HepG2 (cell line): ENCODE results near the gene CYB5D1. TPM values are rescaled to one million over a fixed set of nuclear protein-coding genes. Genes with fewer than 3 reads are reported as not detected.
"Not testable (repeated sequence)": the region's sequence is repeated elsewhere in the genome, so short reads cannot be mapped to it uniquely, and the experiment has no call there.

Experiments
- ATAC-seq: fragments of 200-7000 bp; cut with Tn5 transposase; 3 replicates; pipeline ENCODE4 v1.9.1; 2020; ENCODE audit warnings: mild to moderate bottlenecking, moderate library complexity
- BruUV-seq: library from RNA; stranded (reverse); fragments of 400-500 nt; replicated peaks from 2 replicates; lab custom pipeline; 2021; lab: Mats Ljungman, UMichigan
- CTCF ChIA-PET: fragments of 300-600 bp; formaldehyde crosslinking; extraction: SDS; loops from one replicate; lab custom pipeline; 2021; ENCODE audit warnings: low total read pairs, inconsistent platforms, low intra/inter-chr PET ratio; lab: Yijun Ruan, JAX
- POLR2A ChIA-PET: fragments of 350-600 bp; sonication (Branson Sonifier 250); formaldehyde crosslinking; loops from one replicate; lab custom pipeline; 2020; ENCODE audit warnings: antibody characterized with exemption, inconsistent platforms; lab: Yijun Ruan, JAX
- DNase-seq: peaks from one replicate; pipeline ENCODE4 v3.0.0-alpha.2; 2015; ENCODE audit warnings: low spot score
- FAIRE-seq: peaks from 3 replicates; lab custom pipeline; 2011; peaks lifted over from hg19 to GRCh38; lab: Jason Lieb, UNC
- H2AFZ ChIP-seq: one replicate; pipeline ENCODE4 v1.6.1; 2011; ENCODE audit warnings: low read length, inconsistent platforms
- H3K27ac ChIP-seq: fragments of 300-600 bp; 3 replicates; pipeline ENCODE4 v1.8.0; 2011; ENCODE audit warnings: mixed run types, mild to moderate bottlenecking, mixed read lengths, low read length, inconsistent platforms; ENCODE audit not compliant: insufficient read depth; ENCODE audit errors: extremely low read length
- H3K27me3 ChIP-seq, 2 experiments: fragments of 200-600 bp in 1 of 2; 2 replicates in 1 of 2; 3 replicates in 1 of 2; pipeline versions ENCODE4 v1.6.0 to v1.8.0; 2011; ENCODE audit warnings: low read length in 2 of 2, mild to moderate bottlenecking in 2 of 2, moderate library complexity in 2 of 2, inconsistent platforms in 1 of 2; ENCODE audit not compliant: insufficient read depth in 2 of 2, control insufficient read depth in 1 of 2
- H3K36me3 ChIP-seq, 2 experiments: fragments of 200-600 bp in 1 of 2; replicated peaks in 1 of 2; 2 replicates in 1 of 2; 3 replicates in 1 of 2; pipeline versions ENCODE4 v1.5.1 to v1.8.0; 2011; ENCODE audit warnings: low read length in 2 of 2, inconsistent platforms in 1 of 2; ENCODE audit not compliant: insufficient read depth in 2 of 2, control insufficient read depth in 1 of 2
- H3K4me1 ChIP-seq: 2 replicates; pipeline ENCODE4 v1.5.1; 2012; ENCODE audit warnings: low read length, inconsistent platforms; ENCODE audit not compliant: insufficient read depth
- H3K4me2 ChIP-seq: 2 replicates; pipeline ENCODE4 v1.6.0; 2011; ENCODE audit warnings: low read depth, low read length, inconsistent platforms
- H3K4me3 ChIP-seq, 3 experiments: fragments of 200-600 bp in 1 of 3; sonication (generic), shearing (Covaris generic) in 1 of 3; replicated peaks in 1 of 3; 2 replicates each; pipeline ENCODE4 v1.5.1; 2011 to 2016; ENCODE audit warnings: low read length in 3 of 3, inconsistent platforms in 2 of 3, low read depth in 2 of 3, mild to moderate bottlenecking in 2 of 3, control low read depth in 1 of 3, mixed read lengths in 1 of 3; ENCODE audit not compliant: insufficient read depth in 1 of 3
- H3K79me2 ChIP-seq: one replicate; pipeline ENCODE4 v1.6.1; 2011; ENCODE audit warnings: low read length, inconsistent platforms; ENCODE audit not compliant: insufficient read depth
- H3K9ac ChIP-seq: 2 replicates; pipeline ENCODE4 v1.6.0; 2011; ENCODE audit warnings: mild to moderate bottlenecking, low read depth, low read length, inconsistent platforms; ENCODE audit not compliant: insufficient read depth
- H3K9me3 ChIP-seq: 2 replicates; pipeline ENCODE4 v1.5.1; 2012; ENCODE audit warnings: mild to moderate bottlenecking, low read length
- H4K20me1 ChIP-seq: 2 replicates; pipeline ENCODE4 v1.6.0; 2011; ENCODE audit warnings: inconsistent platforms, mild to moderate bottlenecking, low read length, moderate library complexity; ENCODE audit not compliant: insufficient read depth
- ZNF275 ChIP-seq: sonication (generic); formaldehyde crosslinking; IDR thresholded peaks from 2 replicates; pipeline ENCODE4 v1.8.0; 2022; ENCODE audit warnings: missing genetic modification reagents, mild to moderate bottlenecking, inconsistent platforms, borderline replicate concordance
- ZNF331 ChIP-seq: sonication (generic); formaldehyde crosslinking; IDR thresholded peaks from 2 replicates; pipeline ENCODE4 v1.4.0; 2020; ENCODE audit warnings: missing genetic modification reagents
- ZNF607 ChIP-seq: sonication (generic); formaldehyde crosslinking; IDR thresholded peaks from 2 replicates; pipeline ENCODE4 v1.5.1; 2020; ENCODE audit warnings: missing genetic modification reagents, mild to moderate bottlenecking, borderline replicate concordance
- WGBS: methylation state at CpG from one replicate; pipeline ENCODE4 v1.1.6; 2017; ENCODE audit warnings: low lambda C conversion rate; 5-methylcytosine and 5-hydroxymethylcytosine counted together
- in situ Hi-C: cut with HindIII; loops from 2 replicates; pipeline ENCODE4 v1.10.0; 2017; ENCODE audit warnings: low pct_unique_long_range_greater_than_20kb; ENCODE audit not compliant: extremely low pct_ligation_motif_present
- intact Hi-C: fragments of 100-400 bp; cut with micrococcal nuclease; formaldehyde crosslinking; loops from one replicate; pipeline ENCODE4 v1.10.0; 2022; ENCODE audit not compliant: unreplicated experiment
- polyA plus RNA-seq, 8 experiments: library from polyadenylated mRNA; depleted of rRNA in 3 of 8; stranded (reverse) in 7 of 8; unstranded in 1 of 8; fragments of >200 nt; fragmentation: Illumina TruSeq in 4 of 8; extraction: Trizol in 4 of 8; gene quantifications; 2 replicates each; pipeline versions ENCODE4 v1.2.1 to v1.2.3, GENCODE V29; 2011 to 2016; ENCODE audit warnings: low read depth in 4 of 8, missing spikeins in 1 of 8, mixed read lengths in 1 of 8; ENCODE audit not compliant: insufficient read depth in 1 of 8
- total RNA-seq, 5 experiments: library from RNA; depleted of rRNA; stranded (reverse); fragments of >200 nt; fragmentation: Illumina TruSeq; extraction: Trizol; gene quantifications; 2 replicates each; pipeline ENCODE4 v1.2.3, GENCODE V29; 2016; ENCODE audit warnings: low read depth in 1 of 5

The CYB5D1 gene
- total and polyA plus RNA-seq, 2 of the 13 experiments (the other 11 are each of a cell fraction or from before 2014, with no cell fraction given), result 8.9 to 17.0 TPM

GRCh38 chr17:7864384-7864783 is 6.6 kb downstream of the CYB5D1 start:
- POLR2A ChIA-PET, result interaction anchor here (1.6 kb wide), 1 partner anchor 21 kb away, joined by 3 read pairs; no protein-coding TSS in a partner anchor
- CTCF ChIA-PET, H3K4me3 ChIP-seq, H3K4me2 ChIP-seq, DNase-seq, in situ Hi-C loops, H3K36me3 ChIP-seq, H4K20me1 ChIP-seq, H3K79me2 ChIP-seq, H2AFZ ChIP-seq, ATAC-seq, H3K9me3 ChIP-seq, H3K9ac ChIP-seq, BruUV-seq, H3K27ac ChIP-seq, FAIRE-seq, H3K27me3 ChIP-seq: not testable (repeated sequence)
- WGBS, result 88% methylated on average over 5 of the region's 5 CpGs
- intact Hi-C loops, result loop anchor here (5.0 kb wide), 1 partner anchor 123 kb away; no protein-coding TSS in a partner anchor
- H3K4me1 ChIP-seq, result peaks cover 67% of the 10 kb centered on the region

DNA sequence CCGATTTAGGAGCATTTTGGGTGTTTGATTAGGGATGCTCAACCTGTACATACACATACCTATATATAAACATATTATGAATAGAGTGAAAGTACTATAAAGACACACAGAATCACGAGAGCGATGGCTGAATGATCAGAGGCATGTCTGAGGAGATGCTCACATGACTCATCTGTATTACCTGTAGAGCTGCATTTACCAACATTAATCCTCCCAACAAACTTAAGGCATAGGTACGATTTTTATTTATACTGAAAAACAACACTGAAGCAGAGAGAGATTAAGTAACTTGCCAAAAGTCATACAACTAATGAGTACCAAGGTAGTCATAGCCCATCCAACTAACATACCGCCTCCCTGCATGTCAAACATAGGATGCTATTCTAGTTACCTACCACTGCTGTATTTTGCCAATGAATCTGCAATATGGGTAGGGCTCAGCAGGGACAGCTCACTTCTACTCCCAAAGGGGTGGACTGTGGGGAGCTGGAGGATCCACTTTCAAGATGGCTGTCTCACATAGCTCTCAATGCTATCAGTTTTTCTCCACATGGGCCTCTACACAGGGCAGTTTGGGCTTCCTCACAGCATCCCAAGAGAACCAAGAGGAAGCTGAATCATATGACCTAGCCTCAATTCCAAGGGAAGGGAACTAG is 7.3 kb downstream of the CYB5D1 start:
- H3K36me3 ChIP-seq, result no peaks in the 10 kb centered on the region
- no peak for FAIRE-seq
- POLR2A ChIA-PET, result interaction anchor here (0.8 kb wide), 1 partner anchor 11 kb away, joined by 3 read pairs; no protein-coding TSS in a partner anchor
- H3K79me2 ChIP-seq, result no peaks in the 10 kb centered on the region
- peaks cover 59% of the 10 kb centered on the region for H3K4me1 ChIP-seq
- CTCF ChIA-PET, result no interaction called here
- no peak for TF ChIP-seq ZNF607 (CRISPR knock-in tag)
- peak; percentile 98 for TF ChIP-seq ZNF331 (CRISPR knock-in tag)
- no peak for TF ChIP-seq ZNF275 (CRISPR knock-in tag)
- TF ChIP-seq, all 625 proteins: peak for 1
- intact Hi-C loops, result loop anchor here (5.0 kb wide), 1 partner anchor 122 kb away; no protein-coding TSS in a partner anchor
- no peak overlapping the region for H3K27ac ChIP-seq
- H4K20me1 ChIP-seq, result no peaks in the 10 kb centered on the region
- H3K4me2 ChIP-seq, result no peak overlapping the region
- ATAC-seq (no peak), DNase-seq (no peak)
- H3K9ac ChIP-seq, result no peak overlapping the region
- H2AFZ ChIP-seq, result no peak overlapping the region
- no peak overlapping the region for H3K4me3 ChIP-seq
- peaks cover 8% of the 10 kb centered on the region for H3K9me3 ChIP-seq
- no peaks in the 10 kb centered on the region for H3K27me3 ChIP-seq
- WGBS, result 97% methylated on average over 5 of the region's 5 CpGs
- in situ Hi-C loops, result no loop called here
- BruUV-seq, result no TSS peak
